ENCODE measurements around the gene SSTR1. TPM values are rescaled to one million over a fixed set of nuclear protein-coding genes. Genes with fewer than 3 reads are reported as not detected.

SSTR1 gene
- total RNA-seq, 1 experiment from 2014 or later: not detected

Other genes starting within 250 kb of the SSTR1 start
- gene CLEC14A, start 48.2 kb downstream of the SSTR1 start, total RNA-seq (2014; rRNA removed; shearing (Covaris generic)): not detected in 2 replicates